Activated effector memory CD4-positive, alpha-beta T cell treated with anti-CD3 and anti-CD28 coated beads, Interleukin-2, amount 50 U/mL, for 16 hours (primary cell): Measurements from ENCODE around the gene CSPG4.
"Not testable (repeated sequence)": the region's sequence is repeated elsewhere in the genome, so short reads cannot be mapped to it uniquely, and the experiment has no call there.

Experiments used
- DNase-seq: peaks from one replicate; pipeline ENCODE4 v3.0.0-alpha.2; 2020

Gene CSPG4

DNA sequence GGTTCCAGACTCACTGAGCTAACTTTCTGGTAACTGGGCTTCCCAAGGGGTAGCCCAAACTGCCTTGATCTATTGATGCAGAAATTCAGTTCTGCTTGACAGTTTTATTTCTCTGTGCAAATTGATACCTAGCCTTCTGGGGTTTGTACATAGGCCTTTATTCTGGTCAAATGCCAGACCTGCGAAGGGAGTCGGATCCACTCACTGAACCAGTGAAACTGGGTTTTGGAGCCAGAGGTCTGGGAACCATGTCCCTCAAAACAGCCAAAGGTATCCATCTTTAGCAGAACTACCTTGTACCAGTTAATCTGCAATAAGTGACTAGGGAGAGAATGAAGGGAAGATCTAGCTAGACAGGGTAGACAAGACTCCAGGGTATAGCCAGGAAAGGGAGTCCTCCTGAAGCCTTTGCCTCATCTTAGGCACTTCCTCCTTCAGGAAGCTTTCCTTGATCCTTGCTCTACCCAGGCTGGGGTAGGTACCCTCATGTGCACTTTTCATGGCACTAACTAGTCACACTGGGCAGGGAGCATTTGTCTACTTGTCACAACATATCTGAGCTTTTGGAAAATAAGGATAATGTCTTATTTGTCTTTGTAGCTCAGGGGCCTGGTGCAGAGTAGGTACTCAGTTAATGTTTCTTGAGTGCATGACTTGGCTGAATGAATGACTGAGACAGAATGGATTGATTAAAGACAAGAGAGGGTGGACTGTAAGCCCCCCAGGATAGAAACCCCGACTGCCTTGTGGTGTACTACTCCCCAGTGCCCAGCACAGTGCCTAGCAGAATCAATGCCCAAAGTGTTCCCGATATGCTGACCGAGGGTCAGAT lies 66.3 kb downstream of the CSPG4 start:
- DNase-seq, result no peak

GRCh38 chr15:75644376-75644775 lies 68.3 kb downstream of the CSPG4 start:
- DNase-seq, result no peak

GRCh38 chr15:75641603-75642002 lies 71.0 kb downstream of the CSPG4 start:
- no peak for DNase-seq

DNA sequence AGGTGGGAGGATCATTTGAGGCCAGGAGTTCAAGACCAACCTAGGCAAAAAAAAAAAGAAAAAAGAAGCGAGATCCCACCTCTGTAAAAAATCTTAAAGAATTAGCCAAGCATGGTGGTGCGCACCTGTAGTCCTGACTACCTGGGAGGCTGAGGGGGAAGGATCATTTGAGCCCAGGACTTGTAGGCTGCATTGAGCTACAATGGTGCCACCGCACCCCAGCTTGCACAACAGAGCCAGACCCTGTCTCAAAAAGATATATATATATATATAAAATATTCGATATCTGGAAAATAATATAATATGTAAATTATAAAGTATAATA lies 71.5 kb downstream of the CSPG4 start:
- no peak for DNase-seq

- peak; percentile 80 for DNase-seq
These were observed 72.0 kb downstream of the CSPG4 start for GRCh38 chr15:75640483-75641178.

- DNase-seq, result peak; percentile 98
These were observed 72.8 kb downstream of the CSPG4 start, which contains the start of gene IMP3 for GRCh38 chr15:75639709-75640482. Gene IMP3, minus strand, starts transcription at chr15:75640224. Its CDS starts 56 bp downstream, at chr15:75640168.

DNA sequence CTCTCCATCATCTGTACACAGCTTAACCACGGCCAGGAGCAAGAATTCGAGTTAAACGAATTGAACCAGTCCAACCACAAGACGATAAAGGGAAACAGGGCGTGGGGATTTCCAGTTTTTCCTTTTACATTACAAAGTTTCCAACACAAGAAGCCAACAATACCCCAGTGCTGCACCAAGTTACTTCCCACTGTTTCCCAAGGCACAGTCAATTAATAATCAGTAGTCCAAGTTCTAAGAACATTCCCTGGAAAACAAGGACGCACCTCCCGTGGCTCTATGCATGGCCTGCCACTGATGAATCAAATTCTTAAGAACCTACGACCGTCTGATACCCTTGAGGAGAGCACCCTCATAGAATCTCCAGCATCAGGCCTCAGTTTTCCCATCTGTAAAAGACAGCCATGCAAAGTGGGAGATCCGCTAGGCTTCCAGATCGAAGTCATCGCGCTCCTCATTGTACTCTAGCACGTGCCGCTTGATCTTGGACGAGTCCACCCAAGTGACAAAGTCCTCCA lies 73.4 kb downstream of the CSPG4 start:
- DNase-seq, result no peak

DNA sequence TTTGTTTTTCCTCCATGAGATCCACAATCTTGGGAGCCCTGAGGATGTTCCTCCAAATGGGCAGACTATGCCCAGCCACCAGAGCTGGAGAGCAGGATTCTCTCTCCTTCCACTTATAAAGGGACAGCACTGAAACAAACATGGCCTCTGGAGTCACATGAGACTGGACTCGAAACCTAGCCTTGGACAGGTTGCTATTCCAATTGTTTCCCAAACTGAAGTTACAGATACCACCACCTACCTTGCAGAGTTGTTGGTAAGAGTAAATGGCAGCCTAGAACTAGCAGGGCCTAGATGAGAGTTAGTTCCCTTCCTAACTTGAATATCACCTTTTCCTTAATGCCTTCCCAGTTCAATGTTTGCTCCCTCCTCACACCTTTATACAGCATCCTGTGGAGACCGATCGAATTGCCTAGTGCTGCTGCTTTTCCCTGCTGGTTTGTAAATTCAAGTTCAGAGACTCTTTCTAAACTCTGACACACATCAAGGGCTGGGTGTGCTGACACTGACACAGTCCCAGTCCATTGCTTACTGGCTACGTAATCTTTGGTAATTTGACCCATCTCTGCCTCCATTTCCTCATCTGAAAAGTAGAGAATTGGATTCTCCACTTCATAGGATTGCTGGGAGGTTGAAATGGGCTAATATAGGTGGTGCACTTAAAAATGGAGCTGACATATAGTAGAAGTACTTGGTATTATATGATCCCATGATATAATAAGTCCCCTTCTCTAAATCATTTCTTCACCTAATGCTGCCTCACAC lies 75.2 kb downstream of the CSPG4 start:
- no peak for DNase-seq

DNA sequence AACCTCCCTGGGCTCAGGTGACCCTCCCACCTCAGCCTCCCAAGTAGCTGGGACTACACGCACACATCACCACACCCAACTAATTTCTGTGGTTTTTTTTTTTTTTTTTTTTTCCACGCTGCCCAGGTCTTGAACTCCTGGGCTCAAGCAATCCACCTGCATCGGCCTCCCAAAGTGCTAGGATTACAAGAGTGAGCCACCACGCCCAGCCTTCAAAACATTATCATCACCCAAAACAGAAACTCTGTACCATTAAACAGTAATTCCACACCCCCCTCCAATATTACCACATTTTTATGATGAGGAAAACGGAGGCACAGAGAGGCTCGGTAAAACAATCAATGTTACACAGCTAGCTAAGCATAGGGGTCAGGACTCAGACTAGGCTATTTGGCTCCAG lies 76.6 kb downstream of the CSPG4 start:
- no peak for DNase-seq

DNA sequence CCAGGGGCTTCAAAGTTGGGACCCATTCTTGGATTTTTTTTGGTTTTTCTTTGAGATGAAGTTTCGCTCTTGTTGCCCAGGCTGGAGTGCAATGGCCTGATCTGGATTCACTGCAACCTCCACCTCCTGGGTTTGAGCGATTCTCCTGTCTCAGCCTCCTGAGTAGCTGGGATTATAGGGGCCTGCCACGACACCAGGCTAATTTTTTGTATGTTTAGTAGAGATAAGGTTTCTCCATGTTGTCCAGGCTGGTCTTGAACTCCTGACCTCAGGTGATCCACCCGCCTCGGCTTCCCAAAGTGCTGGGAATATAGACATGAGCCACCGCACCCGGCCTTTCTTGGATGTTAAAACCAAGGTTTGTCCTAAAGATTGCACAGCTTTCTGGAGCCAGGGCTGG lies 78.7 kb downstream of the CSPG4 start:
- DNase-seq, result not testable (repeated sequence)

DNA sequence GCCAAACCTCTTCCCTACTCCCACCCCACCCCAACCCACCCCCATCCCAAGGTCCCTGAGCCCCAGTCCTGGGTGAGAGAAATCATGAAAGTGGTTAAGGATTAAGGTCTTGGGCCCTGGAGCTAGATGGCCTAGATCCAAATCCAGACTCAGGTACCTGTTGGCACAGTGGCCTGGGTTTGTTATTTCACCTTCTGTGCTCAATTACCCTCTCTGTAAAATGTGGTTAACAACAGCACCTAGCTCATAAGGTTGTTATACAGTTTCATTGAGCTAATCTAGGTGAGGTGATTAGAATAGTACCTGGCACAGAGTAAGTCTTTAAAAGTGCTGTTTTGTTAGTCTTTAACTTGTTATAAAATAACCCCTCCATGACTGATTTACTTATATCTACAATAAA lies 80.7 kb downstream of the CSPG4 start:
- no peak for DNase-seq

GRCh38 chr15:75625542-75626347 lies 86.9 kb downstream of the CSPG4 start, which contains the start of gene SNUPN:
Gene SNUPN, minus strand, starts transcription at chr15:75625725. Its CDS starts 4,674 bp downstream, at chr15:75621051.
- DNase-seq, result peak; percentile 98
